B cell (primary cell): ENCODE measurements around the gene SLC15A5. TPM values are rescaled to one million over a fixed set of nuclear protein-coding genes. Genes with fewer than 3 reads are reported as not detected.

Experiments used
- ATAC-seq: fragments of 200-7000 bp; cut with Tn5 transposase; one replicate; pipeline ENCODE4 v1.10.0; 2021; ENCODE audit warnings: low read depth, mild to moderate bottlenecking, moderate number of reproducible peaks, moderate library complexity
- CTCF ChIA-PET: fragments of 350-600 bp; sonication (Branson Sonifier 250); formaldehyde crosslinking; loops from one replicate; lab custom pipeline; 2021; ENCODE audit warnings: antibody characterized with exemption, inconsistent platforms; lab: Charles Lee
- POLR2A ChIA-PET: fragments of 350-600 bp; sonication (Branson Sonifier 250); formaldehyde crosslinking; loops from one replicate; lab custom pipeline; 2021; ENCODE audit warnings: antibody characterized with exemption; lab: Charles Lee
- DNase-seq: peaks from one replicate; pipeline ENCODE4 v3.0.0; 2013
- H2AFZ ChIP-seq: 2 replicates; pipeline ENCODE4 v1.6.1; 2012; ENCODE audit warnings: mild to moderate bottlenecking, low read depth, low read length; ENCODE audit not compliant: insufficient read depth, poor library complexity, severe bottlenecking
- H3K27ac ChIP-seq, 2 donors: 1 replicate in 1 of 2; 2 replicates in 1 of 2; pipeline ENCODE4 v1.5.1; 2012 to 2013; ENCODE audit warnings: low read length in 2 of 2, mild to moderate bottlenecking in 2 of 2, moderate library complexity in 1 of 2
- H3K27me3 ChIP-seq, 4 experiments: fragments of 200-600 bp in 1 of 4; sonication (generic) in 1 of 4; replicated peaks in 1 of 4; 1 replicate in 2 of 4; 2 replicates in 2 of 4; pipeline versions ENCODE4 v1.6.1 to v1.7.0; 2013 to 2016; ENCODE audit warnings: low read length in 3 of 4, mild to moderate bottlenecking in 2 of 4, mixed read lengths in 1 of 4, moderate library complexity in 1 of 4; ENCODE audit not compliant: insufficient read depth in 4 of 4, control insufficient read depth in 3 of 4; ENCODE audit errors: control extremely low read depth in 1 of 4
- H3K36me3 ChIP-seq, 2 experiments: replicated peaks in 1 of 2; 1 replicate in 1 of 2; 2 replicates in 1 of 2; pipeline versions ENCODE4 v1.6.1 to v1.7.1; 2013; ENCODE audit warnings: low read length in 1 of 2; ENCODE audit not compliant: insufficient read depth in 2 of 2, control insufficient read depth in 1 of 2; ENCODE audit errors: control extremely low read depth in 1 of 2, extremely low read depth in 1 of 2
- H3K4me1 ChIP-seq, 2 donors: fragments of 200-600 bp in 1 of 2; sonication (generic) in 1 of 2; 1 replicate in 1 of 2; 2 replicates in 1 of 2; pipeline versions ENCODE4 v1.5.1 to v1.6.1; 2013 to 2017; ENCODE audit warnings: low read length in 2 of 2; ENCODE audit not compliant: control insufficient read depth in 2 of 2, insufficient read depth in 2 of 2
- H3K4me2 ChIP-seq: replicated peaks from 2 replicates; pipeline ENCODE3; 2012; ENCODE audit warnings: mild to moderate bottlenecking, low read depth, low read length; ENCODE audit not compliant: poor library complexity, severe bottlenecking
- H3K4me3 ChIP-seq, 5 experiments: fragments of 200-600 bp in 1 of 5; sonication (generic) in 1 of 5; 1 replicate in 3 of 5; 2 replicates in 2 of 5; pipeline versions ENCODE4 v1.5.1 to v1.7.0; 2011 to 2016; ENCODE audit warnings: low read length in 4 of 5, mild to moderate bottlenecking in 4 of 5, low read depth in 2 of 5, control low read depth in 1 of 5, moderate library complexity in 1 of 5; ENCODE audit not compliant: insufficient read depth in 1 of 5; ENCODE audit errors: control extremely low read depth in 1 of 5, extremely low read depth in 1 of 5
- H3K79me2 ChIP-seq: fragments of 200-600 bp; sonication (generic); one replicate; pipeline ENCODE4 v1.6.0; 2016; ENCODE audit warnings: low read length; ENCODE audit not compliant: control insufficient read depth, insufficient read depth
- H3K9ac ChIP-seq: fragments of 200-600 bp; sonication (generic); 2 replicates; pipeline ENCODE4 v1.6.1; 2017; ENCODE audit warnings: mild to moderate bottlenecking, low read length, moderate library complexity
- H3K9me3 ChIP-seq, 3 donors: one replicate each; pipeline versions ENCODE4 v1.6.1 to v1.7.1; 2013; ENCODE audit warnings: low read length in 2 of 3; ENCODE audit not compliant: control insufficient read depth in 2 of 3, insufficient read depth in 1 of 3; ENCODE audit errors: control extremely low read depth in 1 of 3
- H4K20me1 ChIP-seq: 2 replicates; pipeline ENCODE4 v1.6.0; 2012; ENCODE audit warnings: mild to moderate bottlenecking, low read length; ENCODE audit not compliant: insufficient read depth, control insufficient read depth, poor library complexity, severe bottlenecking
- H3K27ac Mint-ChIP-seq: one replicate; pipeline ENCODE4 v1.8.0; 2021; ENCODE audit warnings: mixed read lengths
- H3K27me3 Mint-ChIP-seq: one replicate; pipeline ENCODE4 v1.8.0; 2021; ENCODE audit warnings: mixed read lengths
- H3K4me1 Mint-ChIP-seq: one replicate; pipeline ENCODE4 v1.8.0; 2021; ENCODE audit warnings: mixed read lengths
- H3K4me3 Mint-ChIP-seq: one replicate; pipeline ENCODE4 v1.8.0; 2021; ENCODE audit warnings: mixed read lengths
- H3K9me3 Mint-ChIP-seq: one replicate; pipeline ENCODE4 v1.8.0; 2022; ENCODE audit warnings: mixed read lengths; ENCODE audit not compliant: insufficient read depth
- CTCF ChIP-seq: fragments of 200-600 bp; IDR thresholded peaks from one replicate; pipeline ENCODE4 v1.8.0; 2022; ENCODE audit warnings: antibody characterized with exemption, mild to moderate bottlenecking
- EZH2 ChIP-seq: IDR thresholded peaks from 2 replicates; pipeline ENCODE4 v1.6.1; 2012; ENCODE audit warnings: borderline replicate concordance, low read depth, mild to moderate bottlenecking, moderate library complexity, low read length; ENCODE audit not compliant: insufficient read depth, poor library complexity, severe bottlenecking
- WGBS: methylation state at CpG from one replicate; pipeline ENCODE4 v1.1.5; 2013; ENCODE audit warnings: missing lambda C conversion rate; ENCODE audit not compliant: insufficient coverage; 5-methylcytosine and 5-hydroxymethylcytosine counted together
- intact Hi-C: fragments of 100-400 bp; cut with micrococcal nuclease; formaldehyde crosslinking; loops from one replicate; pipeline ENCODE4 v1.10.0; 2022
- polyA plus RNA-seq: library from polyadenylated mRNA; depleted of rRNA; stranded (reverse); fragments of >200 nt; gene quantifications from 2 replicates; pipeline ENCODE4 v1.2.3, GENCODE V29; 2012
- total RNA-seq, 2 donors: library from RNA; stranded (reverse); fragments of 120-200 nt in 1 of 2; gene quantifications; 1 replicate in 1 of 2; 2 replicates in 1 of 2; pipeline versions ENCODE4 v1.2.3 to v1.2.4, GENCODE V29; 2013 to 2022

The SLC15A5 gene
- total and polyA plus RNA-seq, 2 donors (not counting 1 experiment from before 2014, with no cell fraction given): not detected

- Mint-ChIP-seq H3K27me3 (no peaks in the 10 kb centered on the region), H3K4me3 (no peak overlapping the region), H3K9me3 (no peaks in the 10 kb centered on the region), H3K27ac (no peak overlapping the region), H3K4me1 (no peaks in the 10 kb centered on the region)
- Histone ChIP-seq H3K4me2 (no peak overlapping the region), H3K79me2 (no peaks in the 10 kb centered on the region), H3K36me3 (no peaks in the 10 kb centered on the region), H3K9me3 (no peaks in the 10 kb centered on the region), H4K20me1 (no peaks in the 10 kb centered on the region), H3K27me3 (no peaks in the 10 kb centered on the region), H3K4me1 (no peaks in the 10 kb centered on the region), H3K27ac (no peak overlapping the region), H3K9ac (no peak overlapping the region), H2AFZ (no peak overlapping the region), H3K4me3 (no peak overlapping the region)
- no peak for TF ChIP-seq EZH2
- no peak for TF ChIP-seq CTCF
- intact Hi-C loops: no loop called here
- CTCF ChIA-PET: no interaction called here
- POLR2A ChIA-PET: no interaction called here
- WGBS: 0% methylated on average over 2 of the region's 2 CpGs
- no peak for DNase-seq
- ATAC-seq: no peak
These were observed 112.0 kb downstream of the SLC15A5 start for GRCh38 chr12:16165506-16165905.

GRCh38 chr12:16163901-16164300 lies 113.6 kb downstream of the SLC15A5 start:
- no peaks in the 10 kb centered on the region for H3K27me3 ChIP-seq
- no peak overlapping the region for H3K9ac ChIP-seq
- no peak overlapping the region for H3K4me3 ChIP-seq
- no peaks in the 10 kb centered on the region for H3K79me2 ChIP-seq
- H3K4me1 Mint-ChIP-seq: no peaks in the 10 kb centered on the region
- H3K27me3 Mint-ChIP-seq: no peaks in the 10 kb centered on the region
- intact Hi-C loops: no loop called here
- ChIA-PET CTCF (no interaction called here), POLR2A (no interaction called here)
- no peak overlapping the region for H3K27ac Mint-ChIP-seq
- TF ChIP-seq CTCF: no peak
- TF ChIP-seq EZH2: no peak
- no peaks in the 10 kb centered on the region for H3K9me3 Mint-ChIP-seq
- ATAC-seq: no peak
- DNase-seq: no peak
- H3K27ac ChIP-seq: no peak overlapping the region
- H3K9me3 ChIP-seq: no peaks in the 10 kb centered on the region
- no peak overlapping the region for H2AFZ ChIP-seq
- no peaks in the 10 kb centered on the region for H4K20me1 ChIP-seq
- no peak overlapping the region for H3K4me2 ChIP-seq
- H3K36me3 ChIP-seq: no peaks in the 10 kb centered on the region
- H3K4me3 Mint-ChIP-seq: no peak overlapping the region
- H3K4me1 ChIP-seq: no peaks in the 10 kb centered on the region
